Activated CD8-positive, alpha-beta memory T cell treated with anti-CD3 and anti-CD28 coated beads, Interleukin-2, amount 50 U/mL, for 48 hours (primary cell): ENCODE measurements around the gene CSMD2.

Source experiments
- DNase-seq: peaks from one replicate; pipeline ENCODE4 v3.0.0-alpha.2; 2020

Gene CSMD2

GRCh38 chr1:33948291-33948690, 216.7 kb downstream of the CSMD2 start:
- no peak for DNase-seq

- no peak for DNase-seq
These were observed 218.2 kb downstream of the CSMD2 start for GRCh38 chr1:33946836-33947235.

- no peak for DNase-seq
These were observed 220.2 kb downstream of the CSMD2 start for GRCh38 chr1:33944846-33945245.

- no peak for DNase-seq
These were observed 221.1 kb downstream of the CSMD2 start for GRCh38 chr1:33943978-33944377.

GRCh38 chr1:33932871-33933270, 232.2 kb downstream of the CSMD2 start:
- no peak for DNase-seq

GRCh38 chr1:33931111-33931475, 233.9 kb downstream of the CSMD2 start:
- no peak for DNase-seq

- no peak for DNase-seq
These were observed 234.5 kb downstream of the CSMD2 start for GRCh38 chr1:33930346-33931110.

GRCh38 chr1:33928251-33928650, 236.8 kb downstream of the CSMD2 start:
- DNase-seq, result no peak

GRCh38 chr1:33927721-33928120, 237.3 kb downstream of the CSMD2 start:
- no peak for DNase-seq

GRCh38 chr1:33925586-33925985, 239.4 kb downstream of the CSMD2 start:
- no peak for DNase-seq

GRCh38 chr1:33921281-33921680, 243.7 kb downstream of the CSMD2 start:
- DNase-seq, result no peak

GRCh38 chr1:33918368-33918767, 246.7 kb downstream of the CSMD2 start:
- DNase-seq, result no peak

- no peak for DNase-seq
These were observed 248.2 kb downstream of the CSMD2 start for GRCh38 chr1:33916786-33917185.

GRCh38 chr1:33914531-33914930, 250.5 kb downstream of the CSMD2 start:
- DNase-seq, result no peak

- DNase-seq, result no peak
These were observed 256.6 kb downstream of the CSMD2 start for GRCh38 chr1:33908324-33908956.

- no peak for DNase-seq
These were observed 258.9 kb downstream of the CSMD2 start for GRCh38 chr1:33906156-33906555.

GRCh38 chr1:33905241-33905640, 259.8 kb downstream of the CSMD2 start:
- no peak for DNase-seq

- no peak for DNase-seq
These were observed 261.8 kb downstream of the CSMD2 start for GRCh38 chr1:33903210-33903589.

- no peak for DNase-seq
These were observed 262.4 kb downstream of the CSMD2 start for GRCh38 chr1:33902486-33903209.

GRCh38 chr1:33899746-33900145, 265.3 kb downstream of the CSMD2 start:
- DNase-seq, result no peak

- no peak for DNase-seq
These were observed 266.1 kb downstream of the CSMD2 start for GRCh38 chr1:33898881-33899280.

GRCh38 chr1:33898406-33898805, 266.6 kb downstream of the CSMD2 start:
- no peak for DNase-seq

GRCh38 chr1:33897092-33897725, 267.8 kb downstream of the CSMD2 start:
- DNase-seq, result no peak

- DNase-seq, result no peak
These were observed 269.1 kb downstream of the CSMD2 start for GRCh38 chr1:33895976-33896375.
